ENCODE data around the gene WAC.
"Not testable (repeated sequence)": the region's sequence is repeated elsewhere in the genome, so short reads cannot be mapped to it uniquely, and the experiment has no call there.

DNA sequence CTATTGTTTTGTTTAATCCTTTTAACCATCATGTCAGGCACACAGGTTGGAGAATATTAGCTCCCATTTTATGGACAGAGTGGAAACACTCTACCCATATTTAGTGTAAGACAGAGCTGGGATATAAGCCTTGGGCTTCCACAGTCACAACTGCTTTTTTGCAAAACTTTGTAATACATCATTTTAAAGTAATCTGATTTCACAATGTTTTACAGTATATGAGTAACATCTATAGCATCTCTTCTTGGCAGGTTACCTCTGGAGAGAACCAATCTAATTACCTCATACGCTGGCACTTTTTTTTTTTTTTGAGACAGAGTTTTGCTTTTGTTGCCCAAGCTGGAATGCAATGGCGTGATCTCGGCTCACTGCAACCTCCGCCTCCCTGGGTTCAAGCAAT lies 12.1 kb upstream of the WAC start:
- not testable (repeated sequence) for TF ChIP-seq CBX5 (IDR thresholded peaks at IDR 0.05; ENCODE audit: low read depth); CTCF (IDR thresholded peaks at IDR 0.05 in 2 of 3, conservative IDR thresholded peaks at IDR 0.05 in 1 of 3; ENCODE audit: control insufficient read depth in 2 of 3, extremely low read depth in 1 of 3, insufficient read depth in 1 of 3, low read depth in 3 of 3, low read length in 3 of 3); JUND (IDR thresholded peaks at IDR 0.05; ENCODE audit: low read depth, low read length)
